Stimulated activated CD8-positive, alpha-beta memory T cell treated with anti-CD3 and anti-CD28 coated beads, Interleukin-12 subunit alpha, Interleukin-12 subunit beta, amount 100 ng/mL, for 4 hours (primary cell): Measurements from ENCODE around the gene ATRNL1.

Experiments
- DNase-seq: peaks from one replicate; pipeline ENCODE4 v3.0.0-alpha.2; 2020; ENCODE audit warnings: low read depth

The ATRNL1 gene

GRCh38 chr10:115845921-115846320 is 752.8 kb downstream of the ATRNL1 start:
- DNase-seq = no peak

GRCh38 chr10:115846528-115846927 is 753.4 kb downstream of the ATRNL1 start:
- DNase-seq = no peak

GRCh38 chr10:115849197-115849596 is 756.0 kb downstream of the ATRNL1 start:
- DNase-seq = no peak

GRCh38 chr10:115850666-115851065 is 757.5 kb downstream of the ATRNL1 start:
- no peak for DNase-seq

- no peak for DNase-seq
Observed at GRCh38 chr10:115851695-115852094, 758.5 kb downstream of the ATRNL1 start.

- DNase-seq = no peak
Observed at GRCh38 chr10:115854740-115855435, 761.7 kb downstream of the ATRNL1 start.

- no peak for DNase-seq
Observed at GRCh38 chr10:115856580-115856979, 763.4 kb downstream of the ATRNL1 start.

GRCh38 chr10:115857856-115858255 is 764.7 kb downstream of the ATRNL1 start:
- DNase-seq = no peak

GRCh38 chr10:115860182-115861107 is 767.3 kb downstream of the ATRNL1 start:
- no peak for DNase-seq

GRCh38 chr10:115861455-115861854 is 768.3 kb downstream of the ATRNL1 start:
- no peak for DNase-seq

- no peak for DNase-seq
Observed at GRCh38 chr10:115861864-115862263, 768.7 kb downstream of the ATRNL1 start.

- DNase-seq = no peak
Observed at GRCh38 chr10:115866174-115866573, 773.0 kb downstream of the ATRNL1 start.

- no peak for DNase-seq
Observed at GRCh38 chr10:115866691-115867090, 773.5 kb downstream of the ATRNL1 start.

GRCh38 chr10:115867305-115867704 is 774.1 kb downstream of the ATRNL1 start:
- no peak for DNase-seq

- DNase-seq = no peak
Observed at GRCh38 chr10:115871855-115872254, 778.7 kb downstream of the ATRNL1 start.

GRCh38 chr10:115875172-115875571 is 782.0 kb downstream of the ATRNL1 start:
- no peak for DNase-seq

- no peak for DNase-seq
Observed at GRCh38 chr10:115879372-115880089, 786.4 kb downstream of the ATRNL1 start.

GRCh38 chr10:115882021-115882420 is 788.9 kb downstream of the ATRNL1 start:
- DNase-seq = no peak

- DNase-seq = no peak
Observed at GRCh38 chr10:115883372-115883771, 790.2 kb downstream of the ATRNL1 start.

GRCh38 chr10:115884331-115884730 is 791.2 kb downstream of the ATRNL1 start:
- DNase-seq = no peak

GRCh38 chr10:115895166-115895565 is 802.0 kb downstream of the ATRNL1 start:
- DNase-seq = no peak

GRCh38 chr10:115898242-115898641 is 805.1 kb downstream of the ATRNL1 start:
- no peak for DNase-seq

- DNase-seq = no peak
Observed at GRCh38 chr10:115902596-115902995, 809.4 kb downstream of the ATRNL1 start.
